ENCODE data around the gene LKAAEAR1.

LKAAEAR1 gene

DNA sequence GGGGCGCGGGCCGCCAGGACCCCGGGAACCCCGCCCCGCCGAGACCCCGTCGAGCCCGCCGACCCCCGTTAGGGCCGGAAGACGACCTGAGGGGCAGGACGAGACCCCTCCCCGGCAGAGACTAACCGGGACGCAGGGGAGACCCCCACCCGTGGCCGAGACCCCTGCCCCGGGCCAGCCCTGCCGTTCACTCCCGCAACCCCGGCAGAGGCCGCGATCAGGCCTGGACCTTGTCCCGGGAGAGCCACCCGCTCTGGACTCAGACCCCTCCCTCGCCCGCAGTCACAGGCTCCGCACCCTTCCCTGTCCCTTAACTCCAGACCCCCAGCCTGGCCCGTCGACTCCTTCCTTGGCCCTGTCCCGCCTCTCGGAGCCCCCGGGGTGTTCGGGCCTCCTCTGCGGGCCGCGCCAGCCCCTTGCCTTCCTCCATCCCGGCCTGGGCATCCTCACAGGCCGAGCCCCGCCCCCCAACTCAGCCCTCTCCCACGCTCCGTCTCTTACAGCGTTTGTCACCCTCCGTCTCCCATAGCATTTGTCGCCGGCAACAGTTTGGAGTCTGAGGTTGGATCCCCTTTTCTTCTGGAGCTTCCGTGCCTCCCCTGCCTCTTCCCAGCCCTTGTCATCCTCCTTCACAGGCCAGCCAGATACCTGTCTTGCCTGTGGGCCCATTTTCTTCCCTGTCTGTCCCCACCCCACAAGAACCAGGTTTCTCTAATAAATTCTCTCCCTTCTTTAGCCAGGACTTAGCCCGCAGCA, 20.6 kb downstream of the LKAAEAR1 start:
- DNase-seq: no peak

DNA sequence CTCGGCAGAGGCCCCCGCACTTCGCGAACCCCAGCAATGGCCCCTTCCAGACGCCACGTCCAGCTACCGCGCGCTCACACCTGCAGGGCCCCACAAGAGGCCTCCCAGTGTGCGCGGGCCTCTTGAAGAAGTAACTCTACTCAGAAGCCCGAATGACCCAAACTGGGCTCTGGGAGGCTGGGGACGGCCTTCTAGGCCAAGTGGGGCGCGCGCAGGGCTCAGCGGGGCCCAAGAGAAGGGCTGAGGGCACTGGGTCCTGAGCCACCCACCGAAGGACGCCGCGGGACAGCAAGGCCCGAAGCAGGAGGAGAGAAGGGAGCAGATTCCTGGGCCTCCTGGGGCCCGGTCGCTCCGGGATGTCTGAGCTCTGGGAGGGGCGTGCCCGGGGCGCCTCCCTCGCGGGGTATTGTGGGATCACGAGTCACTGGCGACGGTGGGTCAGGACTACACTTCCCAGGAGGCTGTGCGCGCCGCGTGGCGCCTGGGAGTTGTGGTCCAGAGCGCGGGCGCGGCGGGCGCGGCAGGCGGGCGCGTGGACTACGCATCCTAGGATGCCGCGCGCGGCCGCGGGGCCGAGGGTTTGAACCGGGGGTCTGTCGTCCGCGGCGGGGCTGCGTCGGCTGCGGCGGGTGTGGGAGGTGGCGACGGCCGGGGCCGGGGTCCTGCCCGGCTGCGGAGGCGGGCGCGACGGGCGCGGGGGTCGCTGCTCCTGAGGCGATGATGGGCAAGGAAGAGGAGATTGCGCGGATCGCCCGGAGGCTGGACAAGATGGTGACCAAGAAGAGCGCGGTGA, 21.4 kb downstream of the LKAAEAR1 start, which contains the start of gene TCEA2:
Gene TCEA2 (plus strand): TSS at position 603 of the 793 bp plus-strand sequence. CDS start 115 bp downstream, at position 718.
- peak; percentile 97 for DNase-seq

GRCh38 chr20:64062276-64062595, 22.0 kb downstream of the LKAAEAR1 start:
- DNase-seq: no peak

GRCh38 chr20:64058536-64058935, 25.7 kb downstream of the LKAAEAR1 start:
- DNase-seq: no peak

DNA sequence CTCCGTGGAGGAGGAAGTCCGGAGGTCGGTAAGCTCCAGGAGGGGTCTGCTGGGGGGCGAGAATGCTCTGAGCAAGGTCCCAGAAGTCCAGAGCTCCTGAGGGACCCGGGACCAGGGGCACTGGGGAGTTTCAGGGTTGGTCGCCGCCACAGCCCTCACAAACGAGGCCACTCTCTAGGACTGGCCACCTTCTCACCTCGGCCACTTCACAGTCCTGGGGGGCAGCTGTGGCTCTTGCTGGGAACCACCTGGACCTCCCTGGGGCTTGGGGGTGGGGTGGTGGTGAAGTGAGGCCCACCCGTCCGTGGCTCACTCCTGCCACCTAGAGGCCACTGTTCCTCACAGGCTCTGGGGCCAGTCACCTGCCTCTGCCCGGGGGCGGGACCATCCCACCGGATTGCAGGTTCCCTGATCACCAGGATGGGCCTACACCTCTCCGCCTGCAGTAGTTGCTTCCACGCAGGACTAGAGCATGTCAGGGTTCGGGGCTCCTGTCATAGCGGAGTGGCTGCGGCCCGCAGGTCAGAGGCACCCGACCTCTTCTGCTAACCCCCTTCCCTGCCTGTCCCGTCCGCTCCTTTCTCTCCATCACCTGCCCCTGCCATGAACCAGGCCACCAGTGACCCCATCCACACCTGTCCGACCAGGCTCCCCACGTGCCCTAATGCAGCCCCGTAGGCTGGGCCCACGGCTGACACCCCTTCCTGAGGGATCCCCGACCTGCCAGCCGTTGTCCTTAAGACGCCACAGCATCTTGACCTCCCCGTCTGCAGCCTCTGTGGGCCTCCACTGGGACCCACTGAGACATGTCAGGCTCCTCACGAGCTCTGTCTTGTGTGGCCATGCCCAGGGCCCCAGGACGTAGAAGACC, 26.3 kb downstream of the LKAAEAR1 start:
- peak; percentile 87 for DNase-seq

- no peak for DNase-seq
Observed at GRCh38 chr20:64056889-64057627, 27.1 kb downstream of the LKAAEAR1 start.

- DNase-seq: no peak
Observed at GRCh38 chr20:64056639-64056888, 27.6 kb downstream of the LKAAEAR1 start.

DNA sequence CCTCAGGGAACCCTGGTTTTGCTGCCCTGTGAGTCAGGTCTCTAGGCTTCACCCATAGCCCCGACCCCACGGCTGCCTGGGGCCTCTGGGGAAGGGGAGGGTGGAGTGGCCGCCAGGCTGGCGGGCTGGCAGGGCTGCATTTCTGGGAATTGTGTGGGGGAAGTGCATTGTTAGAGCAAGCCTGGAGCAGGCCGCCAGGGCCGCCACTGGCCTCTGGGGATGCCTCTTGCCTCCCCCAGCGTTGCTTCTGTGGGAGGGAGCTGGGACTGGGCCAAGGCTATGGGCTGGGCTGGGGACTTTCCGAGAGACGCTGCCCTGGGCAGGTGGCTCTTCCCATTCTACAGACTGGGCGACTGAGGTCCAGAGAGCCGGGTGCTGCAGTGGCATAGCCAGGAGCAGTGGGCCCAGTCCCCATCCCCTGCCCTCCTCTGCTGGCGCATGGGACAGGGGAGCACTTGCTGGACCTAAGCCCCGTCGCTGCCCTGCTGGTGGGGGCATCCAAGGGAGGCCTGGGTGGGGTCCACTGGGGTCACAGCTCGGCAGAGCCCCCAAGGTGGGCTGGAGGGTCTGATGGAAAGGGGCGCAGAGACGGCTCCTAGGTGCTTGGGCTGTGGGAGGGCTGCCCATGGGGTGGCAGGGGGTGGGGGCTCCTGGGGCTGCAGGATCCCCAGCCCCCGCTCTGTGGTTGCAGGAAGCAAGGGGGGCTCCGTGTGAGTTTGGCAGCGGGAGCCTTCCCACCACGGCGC, 28.1 kb downstream of the LKAAEAR1 start:
- no peak for DNase-seq

DNA sequence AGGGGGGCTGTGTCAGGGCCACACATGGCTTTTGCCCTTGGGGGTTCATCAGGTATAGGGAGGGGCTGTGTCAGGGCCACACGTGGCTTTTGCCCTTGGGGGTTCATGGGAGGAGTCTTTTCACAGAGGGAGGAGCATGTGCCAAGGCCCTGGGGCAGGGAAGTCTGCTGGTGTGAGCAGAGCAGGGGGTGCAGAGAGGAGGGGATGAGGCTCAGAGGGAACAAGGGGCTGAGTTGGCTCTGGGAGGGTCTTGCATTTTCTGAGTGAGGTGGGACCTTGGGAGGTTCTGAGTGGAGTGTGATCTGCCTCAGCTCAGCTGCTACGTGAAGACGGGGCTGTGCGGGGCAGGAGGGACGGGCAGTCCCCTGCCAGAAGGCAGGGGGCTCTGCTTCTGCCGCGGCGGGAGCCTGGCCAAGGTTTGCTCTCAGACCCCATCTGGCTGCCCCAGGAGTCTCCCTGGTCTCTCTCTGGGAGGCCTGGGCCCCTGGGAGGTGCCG, 28.8 kb downstream of the LKAAEAR1 start:
- DNase-seq: no peak

- DNase-seq: no peak
Observed at GRCh38 chr20:64053841-64054661, 30.1 kb downstream of the LKAAEAR1 start.

- DNase-seq: no peak
Observed at GRCh38 chr20:64052987-64053840, 31.0 kb downstream of the LKAAEAR1 start.

DNA sequence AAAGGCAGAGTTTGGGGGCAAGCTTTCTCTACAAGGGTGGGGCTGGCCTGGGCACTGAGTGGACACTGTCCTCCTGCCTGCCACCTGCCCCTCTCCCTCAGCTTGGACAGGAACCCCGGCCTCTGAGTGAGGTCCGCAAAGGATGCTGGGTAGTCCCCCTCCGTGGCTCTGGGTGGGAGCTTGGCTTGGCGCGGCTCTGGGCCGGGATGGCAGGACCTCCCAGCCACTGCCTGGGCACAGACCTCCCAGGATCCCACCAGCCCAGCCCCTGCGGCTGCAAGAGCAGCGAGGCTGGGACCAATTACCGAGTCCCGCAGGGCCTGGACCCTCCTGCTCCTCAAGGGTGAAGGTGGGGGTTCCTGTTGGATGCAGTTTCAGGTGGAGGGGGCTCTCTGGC, 31.9 kb downstream of the LKAAEAR1 start:
- no peak for DNase-seq

GRCh38 chr20:64051561-64052325, 32.5 kb downstream of the LKAAEAR1 start:
- no peak for DNase-seq

GRCh38 chr20:64051033-64051452, 33.2 kb downstream of the LKAAEAR1 start:
- DNase-seq: no peak

GRCh38 chr20:64050261-64051032, 33.8 kb downstream of the LKAAEAR1 start:
- no peak for DNase-seq

- no peak for DNase-seq
Observed at GRCh38 chr20:64049878-64050260, 34.3 kb downstream of the LKAAEAR1 start.

DNA sequence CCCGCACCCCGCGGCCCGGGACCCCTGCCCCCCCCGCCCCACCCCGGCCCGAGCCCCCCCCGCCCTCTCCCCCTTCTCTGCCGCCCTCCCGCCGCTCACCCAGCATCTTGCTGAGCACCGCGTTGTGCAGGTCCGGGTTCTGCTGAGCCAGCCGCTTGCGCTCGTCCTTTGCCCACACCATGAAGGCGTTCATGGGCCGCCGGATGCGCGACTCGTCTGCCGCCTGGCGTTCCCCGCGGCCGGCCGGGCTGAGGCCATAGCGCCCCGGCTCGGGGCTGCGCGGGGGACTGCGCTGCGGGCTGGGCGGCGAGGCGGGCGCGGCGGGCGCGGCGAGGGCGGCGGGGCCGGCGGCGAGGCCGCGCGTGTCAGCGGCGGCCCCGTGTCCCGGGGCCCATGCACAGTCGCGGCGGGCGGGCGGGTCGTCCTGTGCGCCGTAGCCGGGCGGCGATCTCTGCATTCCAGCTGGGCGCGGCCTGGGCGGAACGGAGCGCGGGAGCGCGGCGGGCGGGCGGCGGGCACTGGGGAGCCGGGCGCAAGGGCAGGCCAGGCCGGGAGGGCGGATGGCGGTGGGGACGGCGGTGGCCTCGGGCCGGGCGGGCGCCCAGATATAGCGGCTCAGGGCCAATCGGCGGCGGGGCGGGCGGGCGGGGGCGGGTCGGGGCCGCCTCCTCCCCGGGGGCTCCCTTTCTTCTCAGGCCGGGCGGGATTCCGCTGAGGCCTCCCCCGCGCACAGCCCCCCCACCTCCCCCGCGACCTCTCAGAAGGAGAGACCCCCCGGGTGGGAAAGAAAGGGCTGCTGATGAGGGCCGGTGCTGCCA, 34.9 kb downstream of the LKAAEAR1 start, which contains the start of gene SOX18:
Gene SOX18 (minus strand): TSS at position 580 of the 818 bp plus-strand sequence. CDS start 123 bp downstream, at position 457.
- DNase-seq: no peak
